Measurements from ENCODE around the gene DISP3.
A peak's percentile ranks its signal among the peaks of the same experiment; 100 is the strongest.

DISP3 gene

GRCh38 chr1:11462224-11462923 is 16.6 kb upstream of the DISP3 start:
- DNase-seq, result no peak

GRCh38 chr1:11463177-11463576 is 15.8 kb upstream of the DISP3 start:
- DNase-seq, result no peak

GRCh38 chr1:11465307-11465706 is 13.6 kb upstream of the DISP3 start:
- no peak for DNase-seq

- no peak for DNase-seq
These were observed 12.5 kb upstream of the DISP3 start for GRCh38 chr1:11466416-11466815.

GRCh38 chr1:11468878-11469277 is 10.1 kb upstream of the DISP3 start:
- DNase-seq, result no peak

- no peak for DNase-seq
These were observed 8.0 kb upstream of the DISP3 start for GRCh38 chr1:11470912-11471311.

GRCh38 chr1:11471473-11471872 is 7.5 kb upstream of the DISP3 start:
- DNase-seq, result no peak

- DNase-seq, result no peak
These were observed 6.7 kb upstream of the DISP3 start for GRCh38 chr1:11472284-11472683.

- DNase-seq, result no peak
These were observed 6.2 kb upstream of the DISP3 start for GRCh38 chr1:11472741-11473140.

- DNase-seq, result peak; percentile 62
These were observed 5.4 kb upstream of the DISP3 start for GRCh38 chr1:11473491-11474034.

GRCh38 chr1:11474826-11475225 is 4.1 kb upstream of the DISP3 start:
- no peak for DNase-seq

GRCh38 chr1:11475748-11476147 is 3.2 kb upstream of the DISP3 start:
- DNase-seq, result no peak

GRCh38 chr1:11479375-11479979 is 522 bp downstream of the DISP3 start:
- DNase-seq, result no peak

GRCh38 chr1:11481019-11481418 is 2.1 kb downstream of the DISP3 start:
- DNase-seq, result no peak

GRCh38 chr1:11482198-11482597 is 3.2 kb downstream of the DISP3 start:
- no peak for DNase-seq

- DNase-seq, result no peak
These were observed 3.9 kb downstream of the DISP3 start for GRCh38 chr1:11482701-11483479.

GRCh38 chr1:11483581-11484320 is 4.8 kb downstream of the DISP3 start:
- DNase-seq, result no peak

- DNase-seq, result no peak
These were observed 5.3 kb downstream of the DISP3 start for GRCh38 chr1:11484321-11484655.

- DNase-seq, result no peak
These were observed 6.2 kb downstream of the DISP3 start for GRCh38 chr1:11485191-11485590.

- no peak for DNase-seq
These were observed 7.5 kb downstream of the DISP3 start for GRCh38 chr1:11486231-11487009.

GRCh38 chr1:11487196-11487751 is 8.3 kb downstream of the DISP3 start:
- no peak for DNase-seq

- DNase-seq, result no peak
These were observed 9.3 kb downstream of the DISP3 start for GRCh38 chr1:11488201-11488770.

Measured in OCI-M1 (cell line).